Adrenal gland (tissue), 12 donors: ENCODE results near the gene ZNF358. TPM values are rescaled to one million over a fixed set of nuclear protein-coding genes. Genes with fewer than 3 reads are reported as not detected.

Experiments used
- DNase-seq, 7 donors: peaks; one replicate each; pipeline ENCODE4 v3.0.0-alpha.2; 2019 to 2020
- H3K27ac ChIP-seq, 5 donors: fragments of 200-600 bp; sonication (generic) in 4 of 5; 1 replicate in 3 of 5; 2 replicates in 2 of 5; pipeline versions ENCODE4 v1.5.1 to v1.8.0; 2016 to 2020; ENCODE audit warnings: mild to moderate bottlenecking in 1 of 5
- H3K27me3 ChIP-seq: fragments of 200-600 bp; 2 replicates; pipeline ENCODE4 v1.8.0; 2021
- H3K36me3 ChIP-seq, 2 donors: fragments of 200-600 bp; replicated peaks in 1 of 2; 1 replicate in 1 of 2; 2 replicates in 1 of 2; pipeline versions ENCODE4 v1.5.1 to v1.8.0; 2018 to 2022
- H3K4me1 ChIP-seq, 2 donors: fragments of 200-600 bp; replicated peaks in 1 of 2; 1 replicate in 1 of 2; 2 replicates in 1 of 2; pipeline versions ENCODE4 v1.5.1 to v1.8.0; 2018 to 2021
- H3K4me3 ChIP-seq, 4 donors: fragments of 200-600 bp; sonication (generic) in 3 of 4; one replicate each; pipeline ENCODE4 v1.5.1; 2016 to 2018
- H3K9me3 ChIP-seq, 3 donors: fragments of 200-600 bp; sonication (generic) in 1 of 3; replicated peaks in 1 of 3; 1 replicate in 2 of 3; 2 replicates in 1 of 3; pipeline versions ENCODE4 v1.5.1 to v1.8.0; 2016 to 2021
- POLR2A ChIP-seq, 2 donors: fragments of 450-650 bp; IDR thresholded peaks; one replicate each; pipeline ENCODE4 v1.6.1; 2017; ENCODE audit warnings: antibody characterized with exemption in 2 of 2, mild to moderate bottlenecking in 2 of 2, moderate library complexity in 1 of 2
- WGBS, 4 donors: extraction: QIAGEN DNeasy Blood & Tissue Kit in 2 of 4; methylation state at CpG; one replicate each; pipeline versions ENCODE4 v1.1.5 to v1.1.7; 2013 to 2017; 5-methylcytosine and 5-hydroxymethylcytosine counted together
- intact Hi-C, 2 donors: fragments of 100-400 bp; cut with DNase I; formaldehyde crosslinking; loops; one replicate each; pipeline versions ENCODE4 v1.14.1 to v1.15.0; 2022 to 2023
- polyA plus RNA-seq, 3 donors: library from polyadenylated mRNA; stranded (reverse); fragments of 200-250 nt in 2 of 3; fragments of 350-450 nt in 1 of 3; fragmentation: Illumina TruSeq in 1 of 3; extraction: RNeasy Lipid Tissue Mini Kit (QIAGEN cat#74804) in 1 of 3; gene quantifications; one replicate each; pipeline ENCODE4 v1.2.3, GENCODE V29; 2013 to 2014
- total RNA-seq, 9 donors: library from RNA; depleted of rRNA in 4 of 9; stranded (reverse); fragments of >200 nt in 4 of 9; fragments of 120-200 nt in 1 of 9; fragmentation: NEBNext Ultra II Directional in 1 of 9; extraction: Animal tissue kit (Norgen Biotek cat#: 25700) in 1 of 9; gene quantifications; one replicate each; pipeline versions ENCODE4 v1.1.0 to v1.2.4, GENCODE V29; 2013 to 2023
- TF ChIP-seq, protein P1 (sequence below), 6 experiments: fragments of 450-650 bp in 4 of 6; fragments of 200-600 bp in 2 of 6; sonication (generic) in 1 of 6; IDR thresholded peaks; 1 replicate in 5 of 6; 2 replicates in 1 of 6; pipeline versions ENCODE4 v1.5.1 to v1.8.0; 2016 to 2021; ENCODE audit warnings: antibody characterized with exemption in 6 of 6, mild to moderate bottlenecking in 2 of 6, moderate library complexity in 1 of 6
- donor health status: healthy with polysubstance abuse.
- donor health status: Bipolar disorder and iron deficiency.
- donor health status: DM: yes; HTN: yes; CAD: no.
- donor health status: DM: no; HTN: no; CAD: no.
- donor health status: DM: no; HTN: no; CAD: no.
- donor health status: DM: yes; HTN: yes; CAD: no.

ZNF358 gene
- total and polyA plus RNA-seq, 12 donors, result 12.8 to 197 (median 101) TPM

DNA sequence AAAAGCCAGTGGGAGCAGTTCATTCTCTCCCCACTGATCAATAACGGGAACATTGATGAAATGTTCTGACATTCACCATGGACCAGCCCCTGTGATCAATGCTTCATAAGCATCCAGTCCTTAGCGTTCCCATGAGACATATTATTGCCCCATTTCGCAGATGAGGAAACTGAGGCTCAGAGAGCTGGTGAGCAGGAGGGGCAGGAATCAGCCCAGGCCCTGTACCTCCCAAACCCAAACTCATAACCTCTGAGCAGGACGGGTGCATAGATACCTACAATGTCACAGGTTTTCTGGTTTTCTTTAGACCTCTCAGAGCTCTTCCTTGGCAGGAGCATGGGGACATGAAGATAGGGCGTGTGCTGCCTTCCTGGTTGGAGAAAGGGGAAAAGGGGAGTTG is 8.6 kb downstream of the ZNF358 start:
- DNase-seq, result no peak
- intact Hi-C loops, result loop anchor here in 1 of 2 donors (10.0 kb wide), 1 partner anchor 130 kb away; no protein-coding TSS in a partner anchor
- TF ChIP-seq POLR2A (IDR thresholded peaks at IDR 0.05), result no peak
- TF ChIP-seq, protein P1, sequence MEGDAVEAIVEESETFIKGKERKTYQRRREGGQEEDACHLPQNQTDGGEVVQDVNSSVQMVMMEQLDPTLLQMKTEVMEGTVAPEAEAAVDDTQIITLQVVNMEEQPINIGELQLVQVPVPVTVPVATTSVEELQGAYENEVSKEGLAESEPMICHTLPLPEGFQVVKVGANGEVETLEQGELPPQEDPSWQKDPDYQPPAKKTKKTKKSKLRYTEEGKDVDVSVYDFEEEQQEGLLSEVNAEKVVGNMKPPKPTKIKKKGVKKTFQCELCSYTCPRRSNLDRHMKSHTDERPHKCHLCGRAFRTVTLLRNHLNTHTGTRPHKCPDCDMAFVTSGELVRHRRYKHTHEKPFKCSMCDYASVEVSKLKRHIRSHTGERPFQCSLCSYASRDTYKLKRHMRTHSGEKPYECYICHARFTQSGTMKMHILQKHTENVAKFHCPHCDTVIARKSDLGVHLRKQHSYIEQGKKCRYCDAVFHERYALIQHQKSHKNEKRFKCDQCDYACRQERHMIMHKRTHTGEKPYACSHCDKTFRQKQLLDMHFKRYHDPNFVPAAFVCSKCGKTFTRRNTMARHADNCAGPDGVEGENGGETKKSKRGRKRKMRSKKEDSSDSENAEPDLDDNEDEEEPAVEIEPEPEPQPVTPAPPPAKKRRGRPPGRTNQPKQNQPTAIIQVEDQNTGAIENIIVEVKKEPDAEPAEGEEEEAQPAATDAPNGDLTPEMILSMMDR (IDR thresholded peaks at IDR 0.05), result no peak
- H3K4me1 ChIP-seq, result peaks cover 21 to 43% of the 10 kb centered on the region in 2 donors
- no peaks in the 10 kb centered on the region for H3K9me3 ChIP-seq
- peaks cover 0 to 53% of the 10 kb centered on the region in 2 donors for H3K36me3 ChIP-seq
- no peak overlapping the region for H3K4me3 ChIP-seq
- no peak overlapping the region for H3K27ac ChIP-seq
- no peaks in the 10 kb centered on the region for H3K27me3 ChIP-seq
- 85 to 96% (median 91%) methylated on average over 4 to 5 of the region's 5 CpGs for WGBS, 4 donors

DNA sequence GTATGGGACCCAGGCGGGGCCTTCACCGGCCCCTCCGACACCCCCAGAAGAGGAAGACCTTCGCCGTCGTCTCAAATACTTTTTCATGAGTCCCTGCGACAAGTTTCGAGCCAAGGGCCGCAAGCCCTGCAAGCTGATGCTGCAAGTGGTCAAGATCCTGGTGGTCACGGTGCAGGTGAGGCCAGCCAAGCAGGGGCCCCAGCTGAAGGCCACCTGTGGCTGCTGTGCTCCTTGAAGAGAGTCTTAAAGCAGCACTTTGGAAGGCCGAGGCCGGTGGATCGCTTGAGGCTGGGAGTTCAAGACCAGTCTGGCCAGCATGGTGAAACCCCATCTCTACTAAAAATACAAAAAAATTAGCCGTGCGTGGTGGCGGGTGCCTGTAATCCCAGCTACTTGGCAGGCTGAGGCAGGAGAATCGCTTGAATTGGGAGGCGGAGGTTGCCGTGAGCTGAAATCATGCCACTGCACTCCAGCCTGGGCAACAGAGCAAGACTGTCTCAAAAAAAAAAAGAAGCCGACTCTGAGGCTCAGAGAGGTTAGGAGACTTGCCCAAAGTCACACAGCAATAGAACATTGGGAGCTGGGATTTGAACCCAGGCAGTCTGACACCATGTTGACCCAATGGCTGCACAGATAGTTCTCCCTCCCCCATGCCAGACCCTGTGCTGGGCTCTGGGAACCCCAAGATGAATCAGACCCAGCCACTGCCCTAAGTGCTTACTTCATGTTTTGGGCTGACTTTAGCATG is 9.3 kb downstream of the ZNF358 start:
- TF ChIP-seq POLR2A (IDR thresholded peaks at IDR 0.05), result no peak
- TF ChIP-seq, protein P1 (IDR thresholded peaks at IDR 0.05), result no peak
- intact Hi-C loops, result loop anchor here in 1 of 2 donors (10.0 kb wide), 1 partner anchor 130 kb away; no protein-coding TSS in a partner anchor

DNA sequence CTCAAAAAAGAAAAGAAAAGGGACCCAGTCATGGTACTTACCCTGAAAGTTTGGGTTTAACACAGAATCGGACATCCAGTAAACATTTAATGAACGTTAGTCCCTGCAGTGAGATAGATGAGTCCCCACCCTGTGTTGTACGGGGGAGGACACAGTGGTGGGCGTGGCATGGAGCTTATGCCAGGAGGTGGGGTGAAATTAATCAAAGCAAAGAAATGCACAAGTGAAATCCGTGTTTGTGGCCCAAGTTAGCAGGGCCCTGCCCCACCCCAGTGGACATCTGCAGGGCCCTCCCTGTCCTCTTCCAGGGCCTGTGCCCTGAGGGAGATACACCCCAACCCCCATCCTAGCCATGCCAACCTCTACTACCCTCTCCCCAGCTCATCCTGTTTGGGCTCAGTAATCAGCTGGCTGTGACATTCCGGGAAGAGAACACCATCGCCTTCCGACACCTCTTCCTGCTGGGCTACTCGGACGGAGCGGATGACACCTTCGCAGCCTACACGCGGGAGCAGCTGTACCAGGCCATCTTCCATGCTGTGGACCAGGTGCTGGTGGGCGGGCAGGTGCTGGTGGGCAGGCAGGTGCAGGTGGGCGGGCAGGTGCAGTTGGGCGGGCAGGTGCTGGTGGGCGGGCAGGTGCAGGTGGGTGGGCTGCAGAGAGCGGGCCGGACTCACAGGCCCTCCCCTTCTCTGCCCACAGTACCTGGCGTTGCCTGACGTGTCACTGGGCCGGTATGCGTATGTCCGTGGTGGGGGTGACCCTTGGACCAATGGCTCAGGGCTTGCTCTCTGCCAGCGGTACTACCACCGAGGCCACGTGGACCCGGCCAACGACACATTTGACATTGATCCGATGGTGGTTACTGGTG is 10.4 kb downstream of the ZNF358 start:
- no peaks in the 10 kb centered on the region for H3K9me3 ChIP-seq
- H3K4me1 ChIP-seq, result peaks cover 9 to 26% of the 10 kb centered on the region in 2 donors
- intact Hi-C loops, result loop anchor here in 1 of 2 donors (10.0 kb wide), 1 partner anchor 131 kb away; no protein-coding TSS in a partner anchor
- 85 to 94% (median 89%) methylated on average over 20 to 31 of the region's 31 CpGs for WGBS, 4 donors
- peak in 2 of 7 donors; percentile 29 to 49 for DNase-seq
- TF ChIP-seq POLR2A (IDR thresholded peaks at IDR 0.05), result no peak
- TF ChIP-seq, protein P1 (IDR thresholded peaks at IDR 0.05), result no peak
- no peak overlapping the region for H3K4me3 ChIP-seq
- H3K27me3 ChIP-seq, result no peaks in the 10 kb centered on the region
- no peak overlapping the region for H3K27ac ChIP-seq
- H3K36me3 ChIP-seq, result peaks cover 0 to 57% of the 10 kb centered on the region in 2 donors

More for the DNA sequence above, 9.3 kb downstream of the ZNF358 start:
- peak in 1 of 7 donors; percentile 53 for DNase-seq
- H3K36me3 ChIP-seq, result peaks cover 0 to 53% of the 10 kb centered on the region in 2 donors
- no peaks in the 10 kb centered on the region for H3K9me3 ChIP-seq
- H3K4me1 ChIP-seq, result peaks cover 19 to 38% of the 10 kb centered on the region in 2 donors
- no peak overlapping the region for H3K4me3 ChIP-seq
- H3K27ac ChIP-seq, result no peak overlapping the region
- 90 to 96% (median 94%) methylated on average over 13 to 20 of the region's 20 CpGs for WGBS, 4 donors
- H3K27me3 ChIP-seq, result no peaks in the 10 kb centered on the region
